MCF 10A (cell line): ENCODE results near the gene SEMA3A. TPM values are rescaled to one million over a fixed set of nuclear protein-coding genes. Genes with fewer than 3 reads are reported as not detected.

ENCODE experiments used
- BruUV-seq: library from RNA; stranded (reverse); fragments of 400-500 nt; replicated peaks from 2 replicates; lab custom pipeline; 2021; lab: Mats Ljungman, UMichigan
- CTCF ChIA-PET: fragments of 300-600 bp; sonication (Branson Sonifier 250); formaldehyde crosslinking; extraction: SDS; loops from one replicate; lab custom pipeline; 2021; ENCODE audit warnings: antibody characterized with exemption, inconsistent platforms; lab: Yijun Ruan, JAX
- POLR2A ChIA-PET: fragments of 300-600, 350-650 bp; sonication (Branson Sonifier 250); formaldehyde crosslinking; extraction: SDS; loops from one replicate; lab custom pipeline; 2020; ENCODE audit warnings: antibody characterized with exemption, inconsistent platforms; lab: Yijun Ruan, JAX
- DNase-seq: peaks from one replicate; pipeline ENCODE4 v3.0.0-alpha.2; 2018; ENCODE audit not compliant: unreplicated experiment
- H3K27ac Mint-ChIP-seq: one replicate; pipeline ENCODE4 v1.8.0; 2022; ENCODE audit warnings: mild to moderate bottlenecking, low read depth, mixed read lengths; ENCODE audit not compliant: unreplicated experiment
- H3K27me3 Mint-ChIP-seq: one replicate; pipeline ENCODE4 v1.8.0; 2022; ENCODE audit warnings: mixed read lengths; ENCODE audit not compliant: insufficient read depth, unreplicated experiment
- H3K36me3 Mint-ChIP-seq: one replicate; pipeline ENCODE4 v1.8.0; 2022; ENCODE audit warnings: mild to moderate bottlenecking, moderate library complexity, mixed read lengths; ENCODE audit not compliant: insufficient read depth, unreplicated experiment
- H3K4me1 Mint-ChIP-seq: one replicate; pipeline ENCODE4 v1.8.0; 2022; ENCODE audit warnings: mixed read lengths; ENCODE audit not compliant: insufficient read depth, unreplicated experiment
- H3K4me3 Mint-ChIP-seq: one replicate; pipeline ENCODE4 v1.8.0; 2022; ENCODE audit warnings: mild to moderate bottlenecking, moderate library complexity, mixed read lengths; ENCODE audit not compliant: unreplicated experiment
- H3K9me3 Mint-ChIP-seq: one replicate; pipeline ENCODE4 v1.8.0; 2022; ENCODE audit warnings: mixed read lengths; ENCODE audit not compliant: unreplicated experiment
- intact Hi-C: fragments of 100-400 bp; cut with micrococcal nuclease; formaldehyde crosslinking; loops from 2 replicates; pipeline ENCODE4 v1.14.1; 2022
- total RNA-seq: library from RNA; stranded (reverse); gene quantifications from 2 replicates; pipeline ENCODE4 v1.2.3, GENCODE V29; 2022
- TF ChIP-seq, protein P1 (sequence below): fragments of 200-600 bp; IDR thresholded peaks from one replicate; pipeline ENCODE4 v1.8.0; 2022; ENCODE audit warnings: antibody characterized with exemption, mild to moderate bottlenecking; ENCODE audit not compliant: unreplicated experiment

The SEMA3A gene
- total RNA-seq, 1 experiment from 2014 or later, result 3.2 TPM

- Mint-ChIP-seq H3K27ac (no peak overlapping the region), H3K27me3 (no peaks in the 10 kb centered on the region), H3K36me3 (no peaks in the 10 kb centered on the region), H3K9me3 (no peaks in the 10 kb centered on the region), H3K4me1 (peaks cover 14% of the 10 kb centered on the region), H3K4me3 (no peak overlapping the region)
- CTCF ChIA-PET, result interaction anchor here (1.0 kb wide), 2 partner anchors 87 to 1807 kb away, joined by 3 read pairs; no protein-coding TSS in a partner anchor
- POLR2A ChIA-PET, result interaction anchor here (0.6 to 1.0 kb wide), 3 partner anchors 9 to 37 kb away, joined by 3 to 4 read pairs (median 3); no protein-coding TSS in a partner anchor
- intact Hi-C loops, result no loop called here
- TF ChIP-seq, protein P1, sequence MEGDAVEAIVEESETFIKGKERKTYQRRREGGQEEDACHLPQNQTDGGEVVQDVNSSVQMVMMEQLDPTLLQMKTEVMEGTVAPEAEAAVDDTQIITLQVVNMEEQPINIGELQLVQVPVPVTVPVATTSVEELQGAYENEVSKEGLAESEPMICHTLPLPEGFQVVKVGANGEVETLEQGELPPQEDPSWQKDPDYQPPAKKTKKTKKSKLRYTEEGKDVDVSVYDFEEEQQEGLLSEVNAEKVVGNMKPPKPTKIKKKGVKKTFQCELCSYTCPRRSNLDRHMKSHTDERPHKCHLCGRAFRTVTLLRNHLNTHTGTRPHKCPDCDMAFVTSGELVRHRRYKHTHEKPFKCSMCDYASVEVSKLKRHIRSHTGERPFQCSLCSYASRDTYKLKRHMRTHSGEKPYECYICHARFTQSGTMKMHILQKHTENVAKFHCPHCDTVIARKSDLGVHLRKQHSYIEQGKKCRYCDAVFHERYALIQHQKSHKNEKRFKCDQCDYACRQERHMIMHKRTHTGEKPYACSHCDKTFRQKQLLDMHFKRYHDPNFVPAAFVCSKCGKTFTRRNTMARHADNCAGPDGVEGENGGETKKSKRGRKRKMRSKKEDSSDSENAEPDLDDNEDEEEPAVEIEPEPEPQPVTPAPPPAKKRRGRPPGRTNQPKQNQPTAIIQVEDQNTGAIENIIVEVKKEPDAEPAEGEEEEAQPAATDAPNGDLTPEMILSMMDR, result no peak
- DNase-seq, result peak; percentile 25
- no TSS peak for BruUV-seq
These were observed 171.8 kb downstream of the SEMA3A start for GRCh38 chr7:84022684-84023308.

- peaks cover 14% of the 10 kb centered on the region for H3K4me1 Mint-ChIP-seq
- no peak for DNase-seq
- BruUV-seq, result no TSS peak
- intact Hi-C loops, result no loop called here
- no peaks in the 10 kb centered on the region for H3K36me3 Mint-ChIP-seq
- TF ChIP-seq, protein P1, result no peak
- H3K27me3 Mint-ChIP-seq, result no peaks in the 10 kb centered on the region
- H3K4me3 Mint-ChIP-seq, result no peak overlapping the region
- no peaks in the 10 kb centered on the region for H3K9me3 Mint-ChIP-seq
- ChIA-PET CTCF (interaction anchor here (1.0 kb wide), 2 partner anchors 86 to 1808 kb away, joined by 3 read pairs; no protein-coding TSS in a partner anchor), POLR2A (interaction anchor here (1.0 kb wide), 2 partner anchors 8 to 67 kb away, joined by 3 read pairs; no protein-coding TSS in a partner anchor)
- H3K27ac Mint-ChIP-seq, result no peak overlapping the region
These were observed 172.6 kb downstream of the SEMA3A start for GRCh38 chr7:84022009-84022408.

- TF ChIP-seq, protein P1, result no peak
- ChIA-PET POLR2A (interaction anchor here (1.0 kb wide), 2 partner anchors 8 to 67 kb away, joined by 3 read pairs; no protein-coding TSS in a partner anchor), CTCF (interaction anchor here (0.5 to 1.0 kb wide), 2 partner anchors 1009 to 1809 kb away, joined by 3 read pairs; no protein-coding TSS in a partner anchor)
- intact Hi-C loops, result no loop called here
- Mint-ChIP-seq H3K27me3 (no peaks in the 10 kb centered on the region), H3K36me3 (no peaks in the 10 kb centered on the region), H3K4me1 (peaks cover 14% of the 10 kb centered on the region), H3K4me3 (no peak overlapping the region), H3K9me3 (no peaks in the 10 kb centered on the region), H3K27ac (no peak overlapping the region)
- DNase-seq, result no peak
- no TSS peak for BruUV-seq
These were observed 173.2 kb downstream of the SEMA3A start for GRCh38 chr7:84021292-84021908.

DNA sequence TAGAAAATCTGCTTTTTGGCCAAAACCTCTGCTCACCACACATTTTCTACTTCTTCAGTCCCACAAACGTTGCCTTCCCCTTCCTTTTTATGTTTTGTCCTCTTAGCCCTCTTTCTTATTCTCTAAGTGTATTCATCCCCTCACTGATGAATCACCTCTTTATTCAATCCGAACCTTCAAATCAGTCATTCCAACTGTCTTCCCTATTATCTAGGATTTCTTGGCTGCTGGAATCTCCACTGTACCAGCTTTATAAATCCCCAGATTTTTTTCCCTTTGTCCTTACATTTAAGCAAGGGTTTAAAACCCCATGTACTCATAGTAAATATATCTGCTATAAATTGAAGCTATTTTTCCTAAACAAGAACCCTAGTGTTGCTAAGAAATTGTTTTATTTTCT is 176.9 kb downstream of the SEMA3A start:
- intact Hi-C loops, result no loop called here
- Mint-ChIP-seq H3K27ac (no peak overlapping the region), H3K36me3 (no peaks in the 10 kb centered on the region), H3K27me3 (no peaks in the 10 kb centered on the region), H3K9me3 (no peaks in the 10 kb centered on the region), H3K4me1 (peaks cover 1% of the 10 kb centered on the region), H3K4me3 (no peak overlapping the region)
- ChIA-PET CTCF (no interaction called here), POLR2A (no interaction called here)
- BruUV-seq, result no TSS peak
- TF ChIP-seq, protein P1, result no peak
- no peak for DNase-seq
